Activated T-cell treated with anti-CD3 and anti-CD28 coated beads, Interleukin-2, amount 50 U/mL, for 24 hours (primary cell): Measurements from ENCODE around the gene PLPPR3.

Experiments
- DNase-seq: peaks from one replicate; pipeline ENCODE4 v3.0.0-alpha.2; 2020
- H3K27ac Mint-ChIP-seq: 2 replicates; pipeline ENCODE4 v1.8.0; 2020; ENCODE audit warnings: mild to moderate bottlenecking, mixed read lengths
- H3K27me3 Mint-ChIP-seq: 2 replicates; pipeline ENCODE4 v1.8.0; 2020; ENCODE audit warnings: mixed read lengths
- H3K36me3 Mint-ChIP-seq: 2 replicates; pipeline ENCODE4 v1.8.0; 2020; ENCODE audit warnings: low read depth, mixed read lengths
- H3K4me1 Mint-ChIP-seq: 2 replicates; pipeline ENCODE4 v1.8.0; 2020; ENCODE audit warnings: low read depth, mixed read lengths
- H3K4me3 Mint-ChIP-seq: 2 replicates; pipeline ENCODE4 v1.8.0; 2020; ENCODE audit warnings: mild to moderate bottlenecking, moderate library complexity, mixed read lengths
- H3K9me3 Mint-ChIP-seq: 2 replicates; pipeline ENCODE4 v1.8.0; 2020; ENCODE audit warnings: mixed read lengths

Gene PLPPR3

GRCh38 chr19:772730-773436 is 48.9 kb downstream of the PLPPR3 start:
- Mint-ChIP-seq H3K9me3 (no peaks in the 10 kb centered on the region), H3K27me3 (peaks cover 9% of the 10 kb centered on the region), H3K36me3 (no peaks in the 10 kb centered on the region), H3K27ac (no peak overlapping the region), H3K4me1 (peaks cover 2% of the 10 kb centered on the region), H3K4me3 (no peak overlapping the region)
- no peak for DNase-seq

GRCh38 chr19:772063-772462 is 49.7 kb downstream of the PLPPR3 start:
- Mint-ChIP-seq H3K36me3 (no peaks in the 10 kb centered on the region), H3K4me1 (peaks cover 2% of the 10 kb centered on the region), H3K4me3 (no peak overlapping the region), H3K27ac (no peak overlapping the region), H3K9me3 (no peaks in the 10 kb centered on the region), H3K27me3 (peaks cover 12% of the 10 kb centered on the region)
- no peak for DNase-seq

GRCh38 chr19:771332-771785 is 50.4 kb downstream of the PLPPR3 start:
- peaks cover 2% of the 10 kb centered on the region for H3K4me1 Mint-ChIP-seq
- no peak overlapping the region for H3K4me3 Mint-ChIP-seq
- DNase-seq = peak; percentile 46
- no peaks in the 10 kb centered on the region for H3K36me3 Mint-ChIP-seq
- peaks cover 9% of the 10 kb centered on the region for H3K27me3 Mint-ChIP-seq
- H3K27ac Mint-ChIP-seq = no peak overlapping the region
- no peaks in the 10 kb centered on the region for H3K9me3 Mint-ChIP-seq

GRCh38 chr19:769616-770015 is 52.1 kb downstream of the PLPPR3 start:
- no peaks in the 10 kb centered on the region for H3K36me3 Mint-ChIP-seq
- H3K27ac Mint-ChIP-seq = no peak overlapping the region
- H3K27me3 Mint-ChIP-seq = peaks cover 9% of the 10 kb centered on the region
- DNase-seq = no peak
- no peaks in the 10 kb centered on the region for H3K9me3 Mint-ChIP-seq
- no peak overlapping the region for H3K4me3 Mint-ChIP-seq
- peaks cover 2% of the 10 kb centered on the region for H3K4me1 Mint-ChIP-seq

- Mint-ChIP-seq H3K36me3 (no peaks in the 10 kb centered on the region), H3K27me3 (peaks cover 9% of the 10 kb centered on the region), H3K27ac (no peak overlapping the region), H3K4me1 (peaks cover 2% of the 10 kb centered on the region), H3K9me3 (no peaks in the 10 kb centered on the region), H3K4me3 (no peak overlapping the region)
- no peak for DNase-seq
Observed at GRCh38 chr19:768424-768823, 53.3 kb downstream of the PLPPR3 start.

GRCh38 chr19:765179-765738 is 56.5 kb downstream of the PLPPR3 start:
- no peaks in the 10 kb centered on the region for H3K9me3 Mint-ChIP-seq
- peaks cover under 1% of the 10 kb centered on the region for H3K4me1 Mint-ChIP-seq
- H3K27ac Mint-ChIP-seq = no peak overlapping the region
- no peak overlapping the region for H3K4me3 Mint-ChIP-seq
- no peak for DNase-seq
- H3K27me3 Mint-ChIP-seq = peaks cover 5% of the 10 kb centered on the region
- H3K36me3 Mint-ChIP-seq = no peaks in the 10 kb centered on the region

GRCh38 chr19:764301-764700 is 57.5 kb downstream of the PLPPR3 start:
- Mint-ChIP-seq H3K4me3 (no peak overlapping the region), H3K27me3 (peaks cover 4% of the 10 kb centered on the region), H3K36me3 (no peaks in the 10 kb centered on the region)

GRCh38 chr19:763869-764268 is 57.9 kb downstream of the PLPPR3 start:
- Mint-ChIP-seq H3K4me3 (no peak overlapping the region), H3K36me3 (no peaks in the 10 kb centered on the region), H3K27ac (no peak overlapping the region), H3K9me3 (peaks cover 4% of the 10 kb centered on the region), H3K27me3 (peaks cover 4% of the 10 kb centered on the region), H3K4me1 (no peaks in the 10 kb centered on the region)
- DNase-seq = no peak

More at GRCh38 chr19:764301-764700, 57.5 kb downstream of the PLPPR3 start:
- H3K27ac Mint-ChIP-seq = no peak overlapping the region
- no peak for DNase-seq
- H3K4me1 Mint-ChIP-seq = no peaks in the 10 kb centered on the region
- H3K9me3 Mint-ChIP-seq = peaks cover 4% of the 10 kb centered on the region

GRCh38 chr19:763181-763580 is 58.6 kb downstream of the PLPPR3 start:
- Mint-ChIP-seq H3K9me3 (peaks cover 7% of the 10 kb centered on the region), H3K4me3 (no peak overlapping the region), H3K36me3 (no peaks in the 10 kb centered on the region), H3K27ac (no peak overlapping the region), H3K4me1 (no peaks in the 10 kb centered on the region), H3K27me3 (peaks cover 4% of the 10 kb centered on the region)
- no peak for DNase-seq
